ENCODE results near the gene PIP5KL1. TPM values are rescaled to one million over a fixed set of nuclear protein-coding genes. Genes with fewer than 3 reads are reported as not detected.

PIP5KL1 gene
- polyA plus RNA-seq, 1 donor (not counting 4 experiments of a cell fraction or from before 2014, with no cell fraction given): 4.4 TPM

DNA sequence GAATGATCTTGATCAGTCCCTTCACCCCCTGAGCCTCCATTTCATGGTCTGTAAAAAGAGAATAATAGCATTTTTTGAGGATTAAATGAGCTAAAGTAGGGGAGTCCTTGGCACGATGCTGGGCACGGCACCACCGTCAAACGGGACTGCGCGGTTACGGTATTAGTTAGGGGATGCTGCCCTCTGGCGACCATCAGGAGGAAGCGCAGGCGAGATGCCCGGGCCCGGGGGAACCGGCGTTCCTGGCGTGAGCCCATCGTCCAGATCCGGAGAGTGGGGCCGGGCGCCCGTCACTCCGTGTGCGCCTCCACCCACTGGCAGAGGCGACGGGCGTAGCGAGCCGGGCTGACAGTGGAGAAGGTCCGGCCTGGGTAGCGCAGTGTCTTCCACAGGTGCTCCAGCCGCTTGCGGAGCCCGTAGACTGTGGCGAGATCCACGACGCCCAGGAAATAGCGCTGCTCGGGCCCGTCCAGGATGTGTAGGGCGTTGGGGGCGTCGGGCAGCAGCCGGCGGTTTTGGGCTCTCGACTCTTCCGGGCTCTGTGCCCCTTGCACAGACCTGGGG lies 8.9 kb downstream of the PIP5KL1 start:
- dilution Hi-C loops (cut with MboI; ENCODE audit: extremely low pct_ligation_motif_present, low sequenced_read_pairs): no loop called here
- Histone ChIP-seq H3K9me3 (ENCODE audit: control insufficient read depth, low read depth, low read length) (no peaks in the 10 kb centered on the region), H3K27me3 (ENCODE audit: control insufficient read depth, extremely low read depth, insufficient read depth, low read length) (no peaks in the 10 kb centered on the region), H2AFZ (ENCODE audit: control insufficient read depth, low read length) (no peak overlapping the region), H3K9ac (ENCODE audit: control insufficient read depth, extremely low read depth, insufficient read depth, low read length) (no peak overlapping the region), H3K36me3 (ENCODE audit: control insufficient read depth in 2 of 2, extremely low read depth in 1 of 2, insufficient read depth in 2 of 2, low read length in 2 of 2) (no peaks in the 10 kb centered on the region), H3K4me3 (ENCODE audit: control insufficient read depth in 2 of 3, extremely low read depth in 1 of 3, insufficient read depth in 2 of 3, low read depth in 1 of 3, low read length in 3 of 3) (no peak overlapping the region), H3K27ac (ENCODE audit: control insufficient read depth, insufficient read depth, low read length) (no peak overlapping the region), H3K4me2 (ENCODE audit: control insufficient read depth, extremely low read depth, insufficient read depth, low read depth, low read length) (peak overlapping the region; percentile 20), H3K79me2 (ENCODE audit: control insufficient read depth, insufficient read depth, low read length) (no peaks in the 10 kb centered on the region), H3K4me1 (ENCODE audit: control insufficient read depth, extremely low read depth, insufficient read depth, low read length) (peaks cover 37% of the 10 kb centered on the region), H4K20me1 (ENCODE audit: control insufficient read depth, extremely low read depth, insufficient read depth, low read length) (no peaks in the 10 kb centered on the region), H3K9me1 (ENCODE audit: control insufficient read depth, extremely low read depth, insufficient read depth, low read length) (no peaks in the 10 kb centered on the region)
- DNase-seq (ENCODE audit: low read depth, low spot score): no peak
- TF ChIP-seq, protein P1, sequence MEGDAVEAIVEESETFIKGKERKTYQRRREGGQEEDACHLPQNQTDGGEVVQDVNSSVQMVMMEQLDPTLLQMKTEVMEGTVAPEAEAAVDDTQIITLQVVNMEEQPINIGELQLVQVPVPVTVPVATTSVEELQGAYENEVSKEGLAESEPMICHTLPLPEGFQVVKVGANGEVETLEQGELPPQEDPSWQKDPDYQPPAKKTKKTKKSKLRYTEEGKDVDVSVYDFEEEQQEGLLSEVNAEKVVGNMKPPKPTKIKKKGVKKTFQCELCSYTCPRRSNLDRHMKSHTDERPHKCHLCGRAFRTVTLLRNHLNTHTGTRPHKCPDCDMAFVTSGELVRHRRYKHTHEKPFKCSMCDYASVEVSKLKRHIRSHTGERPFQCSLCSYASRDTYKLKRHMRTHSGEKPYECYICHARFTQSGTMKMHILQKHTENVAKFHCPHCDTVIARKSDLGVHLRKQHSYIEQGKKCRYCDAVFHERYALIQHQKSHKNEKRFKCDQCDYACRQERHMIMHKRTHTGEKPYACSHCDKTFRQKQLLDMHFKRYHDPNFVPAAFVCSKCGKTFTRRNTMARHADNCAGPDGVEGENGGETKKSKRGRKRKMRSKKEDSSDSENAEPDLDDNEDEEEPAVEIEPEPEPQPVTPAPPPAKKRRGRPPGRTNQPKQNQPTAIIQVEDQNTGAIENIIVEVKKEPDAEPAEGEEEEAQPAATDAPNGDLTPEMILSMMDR (optimal IDR thresholded peaks at IDR 0.05 in 1 of 3, IDR thresholded peaks at IDR 0.05 in 1 of 3, conservative IDR thresholded peaks at IDR 0.05 in 1 of 3; ENCODE audit: extremely low read depth in 1 of 3, insufficient read depth in 2 of 3, low read length in 3 of 3): peak in 2 of 3 experiments; percentile 82 to 94
- no peak for TF ChIP-seq EZH2 (IDR thresholded peaks at IDR 0.05; ENCODE audit: low read length)
- FAIRE-seq: peak; percentile 17

DNA sequence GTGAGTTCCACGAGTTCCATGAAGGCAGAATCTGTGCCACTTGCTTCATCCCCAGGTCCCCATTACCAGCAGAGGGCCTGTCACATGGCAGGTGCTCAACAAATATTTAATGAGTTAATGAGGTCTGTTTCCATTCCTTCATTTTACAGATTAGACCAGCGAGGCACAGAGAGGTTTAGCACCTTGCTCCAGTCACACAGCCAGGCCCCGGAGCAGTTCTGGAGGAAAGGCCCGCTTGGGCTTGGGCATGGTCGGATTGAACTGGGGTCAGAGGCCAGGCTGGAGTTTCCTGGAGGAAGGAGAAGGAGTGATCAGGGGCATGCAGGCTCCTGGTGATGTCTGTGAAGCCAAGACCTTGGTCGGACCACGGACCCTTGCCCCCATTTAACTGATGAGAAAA lies 9.8 kb downstream of the PIP5KL1 start:
- Histone ChIP-seq H3K4me2 (ENCODE audit: control insufficient read depth, extremely low read depth, insufficient read depth, low read depth, low read length) (no peak overlapping the region), H3K9me1 (ENCODE audit: control insufficient read depth, extremely low read depth, insufficient read depth, low read length) (no peaks in the 10 kb centered on the region), H3K9ac (ENCODE audit: control insufficient read depth, extremely low read depth, insufficient read depth, low read length) (no peak overlapping the region), H3K4me1 (ENCODE audit: control insufficient read depth, extremely low read depth, insufficient read depth, low read length) (peaks cover 35% of the 10 kb centered on the region), H3K36me3 (ENCODE audit: control insufficient read depth in 2 of 2, extremely low read depth in 1 of 2, insufficient read depth in 2 of 2, low read length in 2 of 2) (no peaks in the 10 kb centered on the region), H3K79me2 (ENCODE audit: control insufficient read depth, insufficient read depth, low read length) (no peaks in the 10 kb centered on the region), H3K27me3 (ENCODE audit: control insufficient read depth, extremely low read depth, insufficient read depth, low read length) (no peaks in the 10 kb centered on the region), H3K27ac (ENCODE audit: control insufficient read depth, insufficient read depth, low read length) (no peak overlapping the region), H4K20me1 (ENCODE audit: control insufficient read depth, extremely low read depth, insufficient read depth, low read length) (no peaks in the 10 kb centered on the region), H3K4me3 (ENCODE audit: control insufficient read depth in 2 of 3, extremely low read depth in 1 of 3, insufficient read depth in 2 of 3, low read depth in 1 of 3, low read length in 3 of 3) (no peak overlapping the region), H3K9me3 (ENCODE audit: control insufficient read depth, low read depth, low read length) (no peaks in the 10 kb centered on the region), H2AFZ (ENCODE audit: control insufficient read depth, low read length) (no peak overlapping the region)
- TF ChIP-seq, protein P1 (optimal IDR thresholded peaks at IDR 0.05 in 1 of 3, IDR thresholded peaks at IDR 0.05 in 1 of 3, conservative IDR thresholded peaks at IDR 0.05 in 1 of 3; ENCODE audit: extremely low read depth in 1 of 3, insufficient read depth in 2 of 3, low read length in 3 of 3): no peak
- TF ChIP-seq EZH2 (IDR thresholded peaks at IDR 0.05; ENCODE audit: low read length): no peak
- dilution Hi-C loops (cut with MboI; ENCODE audit: extremely low pct_ligation_motif_present, low sequenced_read_pairs): no loop called here
- no peak for DNase-seq (ENCODE audit: low read depth, low spot score)
- FAIRE-seq: no peak

Data from keratinocyte (primary cell).